H9 (cell line): ENCODE measurements around the gene LIPC. TPM values are rescaled to one million over a fixed set of nuclear protein-coding genes. Genes with fewer than 3 reads are reported as not detected.

Source experiments
- DNase-seq: peaks from one replicate; pipeline ENCODE4 v3.0.0-alpha.2; 2017
- H2AFZ ChIP-seq: one replicate; pipeline ENCODE4 v1.6.1; 2013; ENCODE audit warnings: mild to moderate bottlenecking, low read length, control low read depth, moderate library complexity
- H2AK5ac ChIP-seq: 2 replicates; pipeline ENCODE4 v1.6.1; 2013; ENCODE audit warnings: low read length, control low read depth, mixed read lengths; ENCODE audit not compliant: insufficient read length
- H2BK120ac ChIP-seq: one replicate; pipeline ENCODE4 v1.6.1; 2013; ENCODE audit warnings: low read depth, mild to moderate bottlenecking, low read length, control low read depth, inconsistent platforms; ENCODE audit not compliant: poor library complexity, severe bottlenecking
- H2BK12ac ChIP-seq: 2 replicates; pipeline ENCODE4 v1.6.1; 2013; ENCODE audit warnings: low read length, control low read depth, mixed read lengths, low read depth; ENCODE audit not compliant: insufficient read length
- H2BK15ac ChIP-seq: 2 replicates; pipeline ENCODE4 v1.6.1; 2013; ENCODE audit warnings: low read depth, low read length, control low read depth
- H2BK20ac ChIP-seq: one replicate; pipeline ENCODE4 v1.6.1; 2013; ENCODE audit warnings: low read depth, mild to moderate bottlenecking, low read length, control low read depth, inconsistent platforms; ENCODE audit not compliant: poor library complexity, severe bottlenecking
- H2BK5ac ChIP-seq: 2 replicates; pipeline ENCODE4 v1.6.1; 2013; ENCODE audit warnings: low read length, control low read depth, mixed read lengths; ENCODE audit not compliant: insufficient read length
- H3K14ac ChIP-seq: 2 replicates; pipeline ENCODE4 v1.6.1; 2013; ENCODE audit warnings: low read length, control low read depth; ENCODE audit not compliant: insufficient read depth
- H3K18ac ChIP-seq: 2 replicates; pipeline ENCODE4 v1.6.1; 2013; ENCODE audit warnings: low read depth, mild to moderate bottlenecking, mixed read lengths, low read length, control low read depth; ENCODE audit not compliant: insufficient read length
- H3K23ac ChIP-seq: 2 replicates; pipeline ENCODE4 v1.6.1; 2013; ENCODE audit warnings: low read length, control low read depth, mixed read lengths, low read depth; ENCODE audit not compliant: insufficient read length
- H3K23me2 ChIP-seq: 2 replicates; pipeline ENCODE4 v1.6.1; 2013; ENCODE audit warnings: low read depth, mild to moderate bottlenecking, mixed read lengths, low read length, control low read depth; ENCODE audit not compliant: insufficient read length, poor library complexity, severe bottlenecking
- H3K27ac ChIP-seq: 2 replicates; pipeline ENCODE4 v1.5.1; 2013; ENCODE audit warnings: low read length, control low read depth, mixed read lengths, low read depth; ENCODE audit not compliant: insufficient read length
- H3K27me3 ChIP-seq: 2 replicates; pipeline ENCODE4 v1.6.1; 2013; ENCODE audit warnings: low read length, control low read depth, inconsistent platforms; ENCODE audit not compliant: insufficient read depth
- H3K4ac ChIP-seq: 2 replicates; pipeline ENCODE4 v1.6.1; 2013; ENCODE audit warnings: low read depth, mild to moderate bottlenecking, control low read depth, inconsistent platforms, low read length, moderate library complexity
- H3K4me1 ChIP-seq: 2 replicates; pipeline ENCODE4 v1.6.1; 2013; ENCODE audit warnings: low read length, control low read depth, inconsistent platforms; ENCODE audit not compliant: insufficient read depth
- H3K4me2 ChIP-seq: 2 replicates; pipeline ENCODE4 v1.6.1; 2013; ENCODE audit warnings: low read length, control low read depth, mixed read lengths; ENCODE audit not compliant: insufficient read length, insufficient read depth
- H3K56ac ChIP-seq: 2 replicates; pipeline ENCODE4 v1.6.1; 2013; ENCODE audit warnings: low read depth, mild to moderate bottlenecking, mixed read lengths, low read length, control low read depth; ENCODE audit not compliant: insufficient read length
- H3K79me1 ChIP-seq: 2 replicates; pipeline ENCODE4 v1.6.1; 2013; ENCODE audit warnings: low read depth, mild to moderate bottlenecking, moderate library complexity, low read length, control low read depth, inconsistent platforms; ENCODE audit not compliant: insufficient read depth, poor library complexity, severe bottlenecking
- H3K79me2 ChIP-seq: 2 replicates; pipeline ENCODE4 v1.6.1; 2013; ENCODE audit warnings: low read length, control low read depth, inconsistent platforms; ENCODE audit not compliant: insufficient read depth
- H3K9ac ChIP-seq: 2 replicates; pipeline ENCODE4 v1.6.1; 2013; ENCODE audit warnings: low read length, control low read depth, mixed read lengths; ENCODE audit not compliant: insufficient read length; ENCODE audit errors: extremely low read depth
- H3K9me3 ChIP-seq: one replicate; pipeline ENCODE4 v1.6.1; 2013; ENCODE audit warnings: low read depth, low read length, inconsistent platforms; ENCODE audit not compliant: control insufficient read depth
- H3T11ph ChIP-seq: one replicate; pipeline ENCODE4 v1.6.1; 2013; ENCODE audit warnings: mild to moderate bottlenecking, low read length, control low read depth, inconsistent platforms
- H4K20me1 ChIP-seq: one replicate; pipeline ENCODE4 v1.6.1; 2013; ENCODE audit not compliant: control insufficient read depth, insufficient read length, insufficient read depth
- H4K5ac ChIP-seq: 2 replicates; pipeline ENCODE4 v1.6.1; 2013; ENCODE audit warnings: low read depth, mild to moderate bottlenecking, mixed read lengths, low read length, control low read depth; ENCODE audit not compliant: insufficient read length
- H4K8ac ChIP-seq: replicated peaks from 2 replicates; pipeline ENCODE4 v1.6.1; 2013; ENCODE audit warnings: low read length, control low read depth, mixed read lengths, low read depth; ENCODE audit not compliant: insufficient read length
- H4K91ac ChIP-seq: 2 replicates; pipeline ENCODE4 v1.6.1; 2013; ENCODE audit warnings: low read depth, mild to moderate bottlenecking, moderate library complexity, mixed read lengths, low read length, control low read depth; ENCODE audit not compliant: insufficient read length
- H3K27ac Mint-ChIP-seq, 3 experiments: 2 replicates in 2 of 3; 3 replicates in 1 of 3; pipeline ENCODE4 v1.8.0; 2020 to 2021; ENCODE audit warnings: mixed read lengths in 3 of 3, mild to moderate bottlenecking in 1 of 3, moderate library complexity in 1 of 3
- H3K27me3 Mint-ChIP-seq: 2 replicates; pipeline ENCODE4 v1.8.0; 2021; ENCODE audit warnings: low read depth, mild to moderate bottlenecking, moderate library complexity, mixed read lengths
- H3K36me3 Mint-ChIP-seq, 3 experiments: 2 replicates in 2 of 3; 3 replicates in 1 of 3; pipeline ENCODE4 v1.8.0; 2020 to 2021; ENCODE audit warnings: low read depth in 3 of 3, mixed read lengths in 3 of 3; ENCODE audit not compliant: insufficient read depth in 1 of 3
- H3K4me1 Mint-ChIP-seq, 2 experiments: 2 replicates each; pipeline ENCODE4 v1.8.0; 2020; ENCODE audit warnings: mixed read lengths in 2 of 2
- H3K4me3 Mint-ChIP-seq, 2 experiments: 2 replicates in 1 of 2; 3 replicates in 1 of 2; pipeline ENCODE4 v1.8.0; 2020 to 2021; ENCODE audit warnings: mild to moderate bottlenecking in 2 of 2, mixed read lengths in 2 of 2, moderate library complexity in 1 of 2
- H3K9me3 Mint-ChIP-seq, 2 experiments: 2 replicates in 1 of 2; 3 replicates in 1 of 2; pipeline ENCODE4 v1.8.0; 2020; ENCODE audit warnings: mild to moderate bottlenecking in 2 of 2, mixed read lengths in 2 of 2, moderate library complexity in 1 of 2
- CTCF ChIP-seq: fragments of 200-600 bp; sonication (generic); conservative IDR thresholded peaks from 3 replicates; pipeline ENCODE4 v1.8.0; 2021; ENCODE audit warnings: antibody characterized with exemption, mild to moderate bottlenecking
- WGBS: extraction: QIAGEN DNeasy Blood & Tissue Kit; methylation state at CpG from one replicate; pipeline ENCODE4 v1.1.7; 2013; ENCODE audit warnings: missing lambda C conversion rate, low lambda C conversion rate, mixed read lengths; ENCODE audit not compliant: insufficient read length; ENCODE audit errors: extremely low coverage; 5-methylcytosine and 5-hydroxymethylcytosine counted together
- total RNA-seq: library from RNA; stranded (reverse); gene quantifications from 2 replicates; pipeline ENCODE4 v1.2.1, GENCODE V29; 2021

Gene LIPC
- total RNA-seq, 1 experiment from 2014 or later: not detected

- H3K27ac Mint-ChIP-seq: no peak overlapping the region
- no peak overlapping the region for H3K27ac ChIP-seq
- H3K4me2 ChIP-seq: no peak overlapping the region
- no peak overlapping the region for H4K8ac ChIP-seq
- H3K27me3 ChIP-seq: no peaks in the 10 kb centered on the region
- H3K9ac ChIP-seq: no peak overlapping the region
- peaks cover 3% of the 10 kb centered on the region; the same call in 1 of the 2 replicates for H3K4me1 ChIP-seq
- no peak for DNase-seq
- H2BK20ac ChIP-seq: no peak overlapping the region
- H3K27me3 Mint-ChIP-seq: no peaks in the 10 kb centered on the region; the same call in 1 of the 2 replicates
- WGBS: no CpG with 5 or more reads among the region's 4 CpGs
- H3K4me3 Mint-ChIP-seq: no peak overlapping the region
- no peaks in the 10 kb centered on the region for H4K20me1 ChIP-seq
- H3K79me2 ChIP-seq: no peaks in the 10 kb centered on the region
- H3K23ac ChIP-seq: no peak overlapping the region
- H4K5ac ChIP-seq: no peak overlapping the region
- H3K4me1 Mint-ChIP-seq: peaks cover 9 to 11% of the 10 kb centered on the region in 2 experiments
- no peak overlapping the region for H3K14ac ChIP-seq
- no peak overlapping the region for H2BK12ac ChIP-seq
- H2AK5ac ChIP-seq: no peak overlapping the region
- no peak overlapping the region for H3K18ac ChIP-seq
- no peak overlapping the region for H3T11ph ChIP-seq
- H2BK15ac ChIP-seq: no peak overlapping the region
- H3K4ac ChIP-seq: no peak overlapping the region
- no peaks in the 10 kb centered on the region for H3K79me1 ChIP-seq
- TF ChIP-seq CTCF: no peak
- no peak overlapping the region for H2BK5ac ChIP-seq
- no peak overlapping the region for H4K91ac ChIP-seq
- H3K23me2 ChIP-seq: no peaks in the 10 kb centered on the region
- no peak overlapping the region for H2BK120ac ChIP-seq
- no peak overlapping the region for H3K56ac ChIP-seq
- H3K36me3 Mint-ChIP-seq: no peaks in the 10 kb centered on the region
- no peaks in the 10 kb centered on the region for H3K9me3 Mint-ChIP-seq
- no peak overlapping the region for H2AFZ ChIP-seq
- H3K9me3 ChIP-seq: no peaks in the 10 kb centered on the region
Observed at GRCh38 chr15:58525991-58526421, 94.2 kb downstream of the LIPC start.
